AML-193 (cell line): Measurements from ENCODE around the gene DLL1.

Experiments used
- DNase-seq, 2 experiments: peaks; one replicate each; lab custom pipeline; 2025; lab: John Stamatoyannopoulos, UW

DLL1 gene

GRCh38 chr6:170249817-170250216 lies 41.1 kb downstream of the DLL1 start:
- DNase-seq, result no peak

GRCh38 chr6:170248861-170249600 lies 41.8 kb downstream of the DLL1 start:
- DNase-seq, result no peak

GRCh38 chr6:170248111-170248805 lies 42.6 kb downstream of the DLL1 start:
- no peak for DNase-seq

GRCh38 chr6:170247178-170247701 lies 43.6 kb downstream of the DLL1 start:
- DNase-seq, result no peak

- no peak for DNase-seq
These were observed 45.3 kb downstream of the DLL1 start for GRCh38 chr6:170245475-170245992.

GRCh38 chr6:170244721-170245474 lies 46.0 kb downstream of the DLL1 start:
- no peak for DNase-seq

GRCh38 chr6:170243791-170244291 lies 47.0 kb downstream of the DLL1 start:
- no peak for DNase-seq

- no peak for DNase-seq
These were observed 47.5 kb downstream of the DLL1 start for GRCh38 chr6:170243386-170243785.

GRCh38 chr6:170238741-170239565 lies 51.9 kb downstream of the DLL1 start:
- DNase-seq, result no peak

- no peak for DNase-seq
These were observed 52.7 kb downstream of the DLL1 start for GRCh38 chr6:170237999-170238740.

- DNase-seq, result no peak
These were observed 54.6 kb downstream of the DLL1 start for GRCh38 chr6:170236131-170236836.

- DNase-seq, result no peak
These were observed 55.3 kb downstream of the DLL1 start for GRCh38 chr6:170235391-170236125.

- no peak for DNase-seq
These were observed 56.5 kb downstream of the DLL1 start for GRCh38 chr6:170234419-170234818.

GRCh38 chr6:170233286-170234205 lies 57.3 kb downstream of the DLL1 start:
- no peak for DNase-seq
